ENCODE results near the gene CNTN4.

The CNTN4 gene

GRCh38 chr3:3038201-3038991, 939.7 kb downstream of the CNTN4 start:
- H3K4me1 Mint-ChIP-seq, result peaks cover 37% of the 10 kb centered on the region
- H3K27me3 Mint-ChIP-seq (ENCODE audit: low read depth, poor library complexity), result no peaks in the 10 kb centered on the region
- H3K4me3 Mint-ChIP-seq, result peak overlapping the region; percentile 1
- H3K9me3 Mint-ChIP-seq, result peaks cover 2% of the 10 kb centered on the region
- peaks cover 4% of the 10 kb centered on the region for H3K36me3 Mint-ChIP-seq (ENCODE audit: low read depth)
- no peak for TF ChIP-seq CTCF (IDR thresholded peaks at IDR 0.05)
- no peak for DNase-seq
- H3K27ac Mint-ChIP-seq, result peak overlapping the region; percentile 34

GRCh38 chr3:3053974-3054373, 955.3 kb downstream of the CNTN4 start:
- no peaks in the 10 kb centered on the region for H3K4me1 Mint-ChIP-seq
- H3K27ac Mint-ChIP-seq, result no peak overlapping the region
- no peaks in the 10 kb centered on the region for H3K36me3 Mint-ChIP-seq (ENCODE audit: low read depth)

GRCh38 chr3:3059645-3060044, 961.0 kb downstream of the CNTN4 start:
- no peaks in the 10 kb centered on the region for H3K36me3 Mint-ChIP-seq (ENCODE audit: low read depth)
- H3K27me3 Mint-ChIP-seq (ENCODE audit: low read depth, poor library complexity), result peaks cover 9% of the 10 kb centered on the region
- H3K4me1 Mint-ChIP-seq, result peaks cover 13% of the 10 kb centered on the region
- TF ChIP-seq CTCF (IDR thresholded peaks at IDR 0.05), result no peak
- no peak for DNase-seq
- H3K27ac Mint-ChIP-seq, result no peak overlapping the region
- no peak overlapping the region for H3K4me3 Mint-ChIP-seq
- no peaks in the 10 kb centered on the region for H3K9me3 Mint-ChIP-seq

More at GRCh38 chr3:3053974-3054373, 955.3 kb downstream of the CNTN4 start:
- Mint-ChIP-seq H3K9me3 (no peaks in the 10 kb centered on the region), H3K27me3 (ENCODE audit: low read depth, poor library complexity) (peaks cover 5% of the 10 kb centered on the region), H3K4me3 (no peak overlapping the region)
- DNase-seq, result no peak
- TF ChIP-seq CTCF (IDR thresholded peaks at IDR 0.05), result no peak

- no peaks in the 10 kb centered on the region for H3K9me3 Mint-ChIP-seq
- peaks cover 6% of the 10 kb centered on the region for H3K27me3 Mint-ChIP-seq (ENCODE audit: low read depth, poor library complexity)
- H3K27ac Mint-ChIP-seq, result no peak overlapping the region
- H3K36me3 Mint-ChIP-seq (ENCODE audit: low read depth), result no peaks in the 10 kb centered on the region
- DNase-seq, result no peak
- TF ChIP-seq CTCF (IDR thresholded peaks at IDR 0.05), result no peak
- H3K4me1 Mint-ChIP-seq, result peaks cover 19% of the 10 kb centered on the region
- H3K4me3 Mint-ChIP-seq, result no peak overlapping the region
These were observed 965.6 kb downstream of the CNTN4 start for GRCh38 chr3:3064297-3064696.

GRCh38 chr3:3065876-3066275, 967.2 kb downstream of the CNTN4 start:
- H3K27ac Mint-ChIP-seq, result no peak overlapping the region
- TF ChIP-seq CTCF (IDR thresholded peaks at IDR 0.05), result no peak
- H3K36me3 Mint-ChIP-seq (ENCODE audit: low read depth), result no peaks in the 10 kb centered on the region
- H3K27me3 Mint-ChIP-seq (ENCODE audit: low read depth, poor library complexity), result peaks cover 6% of the 10 kb centered on the region
- no peak overlapping the region for H3K4me3 Mint-ChIP-seq
- H3K4me1 Mint-ChIP-seq, result peaks cover 19% of the 10 kb centered on the region
- no peak for DNase-seq
- no peaks in the 10 kb centered on the region for H3K9me3 Mint-ChIP-seq

GRCh38 chr3:3066378-3066777, 967.7 kb downstream of the CNTN4 start:
- Mint-ChIP-seq H3K36me3 (ENCODE audit: low read depth) (no peaks in the 10 kb centered on the region), H3K9me3 (no peaks in the 10 kb centered on the region), H3K27ac (no peak overlapping the region), H3K4me1 (peaks cover 14% of the 10 kb centered on the region), H3K4me3 (no peak overlapping the region), H3K27me3 (ENCODE audit: low read depth, poor library complexity) (peaks cover 6% of the 10 kb centered on the region)
- TF ChIP-seq CTCF (IDR thresholded peaks at IDR 0.05), result no peak
- no peak for DNase-seq

Data from nephron progenitor cell (in vitro differentiated cells).